GM10266 (cell line): ENCODE measurements around the gene CPNE1.
"Not testable (repeated sequence)": the region's sequence is repeated elsewhere in the genome, so short reads cannot be mapped to it uniquely, and the experiment has no call there.

Experiments used
- DNase-seq: peaks from one replicate; pipeline ENCODE4 v3.0.0; 2012; ENCODE audit errors: extremely low spot score
- TF ChIP-seq, protein P1 (sequence below): IDR thresholded peaks from 2 replicates; pipeline ENCODE4 v1.5.1; 2012; ENCODE audit warnings: mild to moderate bottlenecking, low read depth; ENCODE audit not compliant: control insufficient read depth, insufficient read depth; ENCODE audit errors: missing control alignments

The CPNE1 gene

DNA sequence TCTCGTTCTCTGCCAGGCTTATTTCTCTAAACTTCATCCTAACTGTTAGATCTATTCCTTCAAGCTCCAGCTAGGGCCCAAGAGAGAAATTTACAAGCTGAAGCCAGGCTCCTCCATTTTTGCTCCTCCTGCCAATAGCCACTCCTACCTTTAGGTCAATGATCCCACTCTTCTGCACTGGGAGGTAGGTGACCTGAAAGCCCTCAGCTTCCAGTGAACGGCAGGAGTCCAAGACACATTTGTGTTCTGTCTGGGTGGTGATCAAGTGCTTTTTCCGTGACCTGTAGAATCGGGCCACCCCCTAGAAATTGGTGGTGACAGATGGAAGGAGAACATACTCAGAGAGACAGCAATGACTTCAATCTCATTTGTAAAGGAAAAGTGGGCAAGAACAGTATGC, 25.6 kb upstream of the CPNE1 start:
- TF ChIP-seq, protein P1, sequence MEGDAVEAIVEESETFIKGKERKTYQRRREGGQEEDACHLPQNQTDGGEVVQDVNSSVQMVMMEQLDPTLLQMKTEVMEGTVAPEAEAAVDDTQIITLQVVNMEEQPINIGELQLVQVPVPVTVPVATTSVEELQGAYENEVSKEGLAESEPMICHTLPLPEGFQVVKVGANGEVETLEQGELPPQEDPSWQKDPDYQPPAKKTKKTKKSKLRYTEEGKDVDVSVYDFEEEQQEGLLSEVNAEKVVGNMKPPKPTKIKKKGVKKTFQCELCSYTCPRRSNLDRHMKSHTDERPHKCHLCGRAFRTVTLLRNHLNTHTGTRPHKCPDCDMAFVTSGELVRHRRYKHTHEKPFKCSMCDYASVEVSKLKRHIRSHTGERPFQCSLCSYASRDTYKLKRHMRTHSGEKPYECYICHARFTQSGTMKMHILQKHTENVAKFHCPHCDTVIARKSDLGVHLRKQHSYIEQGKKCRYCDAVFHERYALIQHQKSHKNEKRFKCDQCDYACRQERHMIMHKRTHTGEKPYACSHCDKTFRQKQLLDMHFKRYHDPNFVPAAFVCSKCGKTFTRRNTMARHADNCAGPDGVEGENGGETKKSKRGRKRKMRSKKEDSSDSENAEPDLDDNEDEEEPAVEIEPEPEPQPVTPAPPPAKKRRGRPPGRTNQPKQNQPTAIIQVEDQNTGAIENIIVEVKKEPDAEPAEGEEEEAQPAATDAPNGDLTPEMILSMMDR: no peak

DNA sequence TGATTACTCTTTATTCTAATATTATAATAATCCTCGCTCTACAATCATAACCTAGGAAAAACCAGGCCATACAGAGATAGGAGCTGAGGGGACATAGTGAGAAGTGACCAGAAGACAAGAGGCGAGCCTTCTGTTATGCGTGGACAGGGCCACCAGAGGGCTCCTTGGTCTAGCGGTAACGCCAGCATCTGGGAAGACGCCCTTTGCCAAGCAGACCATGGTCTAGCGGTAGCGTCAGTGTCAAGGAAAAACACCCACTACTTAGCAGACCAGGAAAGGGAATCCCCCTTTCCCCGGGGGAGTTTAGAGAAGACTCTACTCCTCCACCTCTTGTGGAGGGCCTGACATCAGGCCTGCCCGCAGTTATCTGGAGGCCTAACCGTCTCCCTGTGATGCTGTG, 22.2 kb upstream of the CPNE1 start:
- TF ChIP-seq, protein P1: peak; percentile 17
- DNase-seq: not testable (repeated sequence)

More for the DNA sequence above, 25.6 kb upstream of the CPNE1 start:
- no peak for DNase-seq

DNA sequence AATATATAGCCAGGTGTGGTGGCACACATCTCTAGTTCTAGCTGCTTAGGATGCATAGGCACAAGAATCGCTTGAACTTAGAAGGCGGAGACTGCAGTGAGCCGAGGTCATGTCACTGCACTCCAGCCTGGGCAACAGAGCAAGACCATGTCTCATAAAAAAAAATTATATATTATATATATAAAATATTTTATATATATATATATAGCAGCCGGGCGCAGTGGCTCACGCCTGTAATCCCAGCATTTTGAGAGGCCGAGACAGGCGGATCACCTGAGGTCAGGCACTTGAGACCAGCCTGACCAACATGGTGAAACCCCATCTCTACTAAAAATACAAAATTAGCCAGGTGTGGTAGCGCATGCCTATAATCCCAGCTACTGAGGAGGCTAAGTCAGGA, 20.7 kb upstream of the CPNE1 start:
- not testable (repeated sequence) for DNase-seq

DNA sequence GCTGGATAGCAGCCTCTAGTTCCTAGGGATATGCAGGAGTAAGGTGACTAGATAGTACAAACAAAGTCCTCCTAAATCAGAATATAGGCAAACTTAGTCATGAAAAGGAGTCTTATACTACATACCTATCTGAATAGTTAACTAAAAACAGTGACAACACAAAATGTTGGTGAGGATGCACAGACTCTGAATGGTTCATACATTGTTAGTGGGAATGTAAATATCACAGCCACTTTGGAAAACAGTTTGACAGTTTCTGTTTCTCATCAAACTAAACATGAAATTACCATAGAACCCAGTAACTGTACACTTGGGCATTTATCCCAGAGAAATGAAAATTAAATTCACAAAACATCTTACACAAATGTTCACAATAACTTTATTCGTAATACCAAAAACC, 17.3 kb upstream of the CPNE1 start:
- TF ChIP-seq, protein P1: no peak
- no peak for DNase-seq

DNA sequence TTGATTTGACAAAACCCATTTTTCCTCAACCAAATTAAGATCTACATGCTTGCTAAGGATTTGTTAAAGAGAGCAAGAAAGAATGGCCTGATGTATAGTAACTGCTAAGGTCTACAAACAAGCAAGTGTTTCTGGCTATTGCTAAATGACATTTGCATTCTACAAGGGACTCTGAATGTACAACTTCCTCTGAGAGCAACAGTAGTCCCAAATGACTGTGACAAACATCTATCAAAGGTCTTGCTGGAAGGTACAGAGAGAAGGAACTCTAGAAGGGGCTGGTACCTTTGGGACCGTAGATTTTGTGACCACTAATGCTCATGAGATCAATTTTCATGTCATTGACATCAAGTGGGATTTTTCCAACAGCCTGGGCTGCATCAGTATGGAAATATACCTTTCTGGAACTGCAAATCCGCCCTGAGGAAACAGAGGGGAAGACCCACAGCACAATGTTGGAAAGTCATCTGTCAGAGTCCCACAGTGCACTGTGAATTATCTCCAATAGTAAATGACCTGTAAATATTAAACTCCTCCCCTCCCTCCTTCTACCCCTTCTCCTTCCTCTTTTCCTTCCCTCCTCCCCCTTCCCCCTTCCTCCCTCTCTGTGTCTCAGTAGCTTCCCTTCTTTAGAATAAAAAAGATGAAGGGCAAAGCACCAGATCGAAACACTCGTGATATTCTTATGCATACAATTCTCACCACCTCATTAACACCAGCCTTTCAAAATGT, 15.9 kb upstream of the CPNE1 start:
- TF ChIP-seq, protein P1: no peak
- DNase-seq: no peak

DNA sequence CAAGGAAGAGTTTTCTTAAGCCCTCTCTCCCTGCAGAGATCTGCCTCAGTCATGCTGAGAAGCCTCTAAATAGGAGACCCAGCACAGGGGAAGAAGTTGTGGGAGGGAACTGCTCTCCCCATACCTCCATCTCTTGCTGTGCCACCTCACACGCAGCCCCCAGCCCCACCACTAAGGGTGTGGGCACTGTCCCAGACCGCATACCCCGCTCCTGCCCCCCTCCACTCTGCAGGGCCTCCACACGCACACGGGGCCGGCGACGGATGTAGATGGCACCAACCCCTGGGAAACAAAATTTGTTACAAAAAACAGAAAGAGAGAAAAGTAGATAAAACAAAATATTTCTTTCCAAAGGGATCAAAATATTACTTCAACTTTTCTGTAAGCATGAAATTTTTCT, 10.2 kb upstream of the CPNE1 start:
- TF ChIP-seq, protein P1: no peak
- no peak for DNase-seq

DNA sequence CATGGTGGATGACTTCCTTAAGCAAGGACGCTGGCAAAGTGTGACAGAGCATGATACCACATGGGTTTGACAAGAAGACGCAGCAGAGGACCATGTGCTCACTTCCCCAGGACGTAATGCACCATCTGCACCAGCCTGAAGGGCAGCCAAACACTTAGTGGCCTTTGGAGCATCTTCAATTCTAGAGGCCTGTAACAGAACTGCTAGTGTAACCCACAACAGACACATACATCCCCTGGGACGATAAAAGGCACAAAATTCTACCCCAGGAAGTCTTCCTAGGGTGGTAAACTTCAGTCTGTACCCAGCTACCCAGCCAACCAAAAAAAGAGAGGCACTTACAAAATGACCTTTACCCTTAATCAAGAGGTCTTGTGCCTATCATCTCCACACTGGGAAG, 9.2 kb upstream of the CPNE1 start:
- TF ChIP-seq, protein P1: no peak
- no peak for DNase-seq

DNA sequence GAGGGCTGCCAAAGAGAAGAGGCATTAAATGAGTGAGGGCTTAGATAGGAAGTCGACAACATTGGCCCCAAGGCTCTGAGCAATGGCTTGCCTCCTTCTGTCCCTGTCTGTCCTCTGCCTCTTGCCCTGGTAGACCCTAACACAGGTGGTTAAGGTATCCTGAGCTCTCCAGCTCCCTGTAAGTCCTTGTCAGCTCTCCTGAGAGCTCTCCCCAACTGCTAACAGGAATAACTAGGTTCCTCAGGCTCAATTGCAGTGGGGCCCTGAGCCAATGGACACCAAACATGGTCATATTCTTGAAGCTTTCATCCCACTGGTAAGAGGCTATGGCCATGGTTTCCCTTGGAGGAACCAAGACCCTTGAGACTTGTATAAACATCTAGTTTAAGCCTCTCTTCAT, 5.0 kb upstream of the CPNE1 start:
- no peak for DNase-seq
- TF ChIP-seq, protein P1: no peak
